HepG2 (cell line): ENCODE data around the gene MDH1. TPM values are rescaled to one million over a fixed set of nuclear protein-coding genes. Genes with fewer than 3 reads are reported as not detected.
A peak's percentile ranks its signal among the peaks of the same experiment; 100 is the strongest.

ENCODE experiments used
- CBFB ChIP-seq: sonication (generic); formaldehyde crosslinking; IDR thresholded peaks from 2 replicates; pipeline ENCODE4 v1.4.0; 2020; ENCODE audit warnings: missing genetic modification reagents
- EEA1 ChIP-seq: sonication (generic); formaldehyde crosslinking; IDR thresholded peaks from 2 replicates; pipeline ENCODE4 v1.5.1; 2020; ENCODE audit warnings: mild to moderate bottlenecking, missing genetic modification reagents, borderline replicate concordance
- HNF1B ChIP-seq: sonication (generic); formaldehyde crosslinking; IDR thresholded peaks from 2 replicates; pipeline ENCODE4 v1.5.1; 2020; ENCODE audit warnings: mild to moderate bottlenecking, moderate library complexity, missing genetic modification reagents
- JUN ChIP-seq: sonication (generic); formaldehyde crosslinking; IDR thresholded peaks from 2 replicates; pipeline ENCODE4 v1.4.0; 2020; ENCODE audit warnings: mild to moderate bottlenecking, missing genetic modification reagents
- MED13 ChIP-seq: sonication (generic); formaldehyde crosslinking; IDR thresholded peaks from 2 replicates; pipeline ENCODE4 v1.5.0; 2020; ENCODE audit warnings: missing genetic modification reagents
- MIXL1 ChIP-seq: IDR thresholded peaks from 2 replicates; pipeline ENCODE4 v1.6.1; 2016
- MLLT10 ChIP-seq: sonication (generic); formaldehyde crosslinking; IDR thresholded peaks from 2 replicates; pipeline ENCODE4 v1.4.0; 2020; ENCODE audit warnings: missing genetic modification reagents
- MTA1 ChIP-seq: sonication (generic); formaldehyde crosslinking; IDR thresholded peaks from 2 replicates; pipeline ENCODE4 v1.4.0; 2020; ENCODE audit warnings: missing genetic modification reagents, mild to moderate bottlenecking, borderline replicate concordance
- NBN ChIP-seq: fragments of 450-650 bp; conservative IDR thresholded peaks from 2 replicates; pipeline ENCODE4 v1.6.1; 2017
- NR2F1 ChIP-seq, 2 experiments: fragments of 450-650 bp in 1 of 2; formaldehyde crosslinking in 1 of 2; IDR thresholded peaks; 2 replicates each; pipeline versions ENCODE4 v1.5.0 to v1.6.1; 2016 to 2020; ENCODE audit warnings: mild to moderate bottlenecking in 1 of 2, missing compliant biosample characterization in 1 of 2, missing genetic modification reagents in 1 of 2, moderate library complexity in 1 of 2
- POLR2AphosphoS2 ChIP-seq: IDR thresholded peaks from 2 replicates; pipeline ENCODE4 v1.6.1; 2011; ENCODE audit warnings: low read depth, low read length, improper control_type of control experiment
- PRPF4 ChIP-seq: fragments of 200-400 bp; formaldehyde crosslinking; IDR thresholded peaks from 2 replicates; pipeline ENCODE4 v1.6.1; 2016; ENCODE audit warnings: low read length, low read depth; ENCODE audit not compliant: poor library complexity, severe bottlenecking
- RFX5 ChIP-seq: IDR thresholded peaks from 2 replicates; pipeline ENCODE4 v1.6.1; 2011; ENCODE audit warnings: low read depth, low read length, improper control_type of control experiment
- SKIL ChIP-seq: sonication (generic); formaldehyde crosslinking; IDR thresholded peaks from 2 replicates; pipeline ENCODE4 v1.8.0; 2022; ENCODE audit warnings: missing genetic modification reagents, mild to moderate bottlenecking, moderate library complexity, borderline replicate concordance
- SMAD3 ChIP-seq: sonication (generic); formaldehyde crosslinking; IDR thresholded peaks from 2 replicates; pipeline ENCODE4 v1.4.0; 2020; ENCODE audit warnings: missing genetic modification reagents
- SSRP1 ChIP-seq: IDR thresholded peaks from 2 replicates; pipeline ENCODE4 v1.6.1; 2016; ENCODE audit warnings: control low read depth
- SUZ12 ChIP-seq: fragments of 150-350 bp; IDR thresholded peaks from 2 replicates; pipeline ENCODE4 v1.6.1; 2014; ENCODE audit warnings: low read depth, low read length
- YY1 ChIP-seq: IDR thresholded peaks from 2 replicates; pipeline ENCODE4 v1.6.1; 2011; ENCODE audit warnings: low read length, low read depth, moderate library complexity, mild to moderate bottlenecking; ENCODE audit not compliant: insufficient read depth, insufficient replicate concordance
- ZBTB44 ChIP-seq: sonication (generic); formaldehyde crosslinking; IDR thresholded peaks from 2 replicates; pipeline ENCODE4 v1.4.0; 2020; ENCODE audit warnings: missing genetic modification reagents
- ZBTB7A ChIP-seq: sonication (generic); formaldehyde crosslinking; IDR thresholded peaks from 2 replicates; pipeline ENCODE4 v1.8.0; 2022; ENCODE audit warnings: mild to moderate bottlenecking, missing genetic modification reagents
- ZBTB7B ChIP-seq: sonication (generic); formaldehyde crosslinking; IDR thresholded peaks from 2 replicates; pipeline ENCODE4 v1.4.0; 2020; ENCODE audit warnings: missing genetic modification reagents
- ZFP37 ChIP-seq: sonication (generic); formaldehyde crosslinking; IDR thresholded peaks from 2 replicates; pipeline ENCODE4 v1.4.0; 2020; ENCODE audit warnings: missing genetic modification reagents, borderline replicate concordance
- ZFX ChIP-seq: sonication (generic); formaldehyde crosslinking; IDR thresholded peaks from 2 replicates; pipeline ENCODE4 v1.4.0; 2020; ENCODE audit warnings: mild to moderate bottlenecking, low read depth, missing genetic modification reagents, moderate library complexity
- ZNF101 ChIP-seq: sonication (generic); formaldehyde crosslinking; IDR thresholded peaks from 2 replicates; pipeline ENCODE4 v1.4.0; 2020; ENCODE audit warnings: mild to moderate bottlenecking, low read depth, missing genetic modification reagents, borderline replicate concordance
- ZNF274 ChIP-seq: sonication (generic); formaldehyde crosslinking; IDR thresholded peaks from 2 replicates; pipeline ENCODE4 v1.5.1; 2020; ENCODE audit warnings: mild to moderate bottlenecking, missing genetic modification reagents
- ZNF33A ChIP-seq: sonication (generic); formaldehyde crosslinking; IDR thresholded peaks from 2 replicates; pipeline ENCODE4 v1.5.1; 2020; ENCODE audit warnings: missing genetic modification reagents, mild to moderate bottlenecking, moderate library complexity, borderline replicate concordance
- polyA plus RNA-seq, 8 experiments: library from polyadenylated mRNA; depleted of rRNA in 3 of 8; stranded (reverse) in 7 of 8; unstranded in 1 of 8; fragments of >200 nt; fragmentation: Illumina TruSeq in 4 of 8; extraction: Trizol in 4 of 8; gene quantifications; 2 replicates each; pipeline versions ENCODE4 v1.2.1 to v1.2.3, GENCODE V29; 2011 to 2016; ENCODE audit warnings: low read depth in 4 of 8, missing spikeins in 1 of 8, mixed read lengths in 1 of 8; ENCODE audit not compliant: insufficient read depth in 1 of 8
- total RNA-seq, 5 experiments: library from RNA; depleted of rRNA; stranded (reverse); fragments of >200 nt; fragmentation: Illumina TruSeq; extraction: Trizol; gene quantifications; 2 replicates each; pipeline ENCODE4 v1.2.3, GENCODE V29; 2016; ENCODE audit warnings: low read depth in 1 of 5

The MDH1 gene
- total and polyA plus RNA-seq, 2 of the 13 experiments (the other 11 are each of a cell fraction or from before 2014, with no cell fraction given) = 293 to 415 TPM

GRCh38 chr2:63588385-63589147 is at the start of gene MDH1, which contains the start of gene WDPCP (continued):
- TF ChIP-seq HNF1B (CRISPR knock-in tag) (peak; percentile 77; the same call in 1 of the 2 replicates), JUN (0 out of 2 replicates have a peak, but pooled peaks have one; percentile 10), RFX5 (no peak), MLLT10 (no peak), ZFP37 (CRISPR knock-in tag) (no peak), NR2F1 (CRISPR knock-in tag; IDR thresholded peaks at IDR 0.05) (peak; percentile 10 to 77; a peak in 2 of 4 replicates), MED13 (CRISPR knock-in tag) (0 out of 2 replicates have a peak, but pooled peaks have one; percentile 15), ZNF33A (CRISPR knock-in tag) (peak; percentile 71; the same call in 1 of the 2 replicates), ZBTB7B (peak; percentile 3; the same call in 1 of the 2 replicates), ZBTB44 (CRISPR knock-in tag) (peak; percentile 76; the same call in 1 of the 2 replicates), CBFB (CRISPR knock-in tag) (peak; percentile 92; the same call in 1 of the 2 replicates), ZNF101 (no peak), SKIL (CRISPR knock-in tag) (peak; percentile 53; the same call in 1 of the 2 replicates), ZFX (CRISPR knock-in tag) (peak; percentile 72), SSRP1 (CRISPR knock-in tag) (0 out of 2 replicates have a peak, but pooled peaks have one; percentile 59), SUZ12 (peak; percentile 98), YY1 (peak; percentile 74), NBN (no peak), MIXL1 (CRISPR knock-in tag) (peak; percentile 83; the same call in 1 of the 2 replicates), POLR2AphosphoS2 (no peak), MTA1 (CRISPR knock-in tag) (no peak; the same call in 1 of the 2 replicates), ZNF274 (CRISPR knock-in tag) (0 out of 2 replicates have a peak, but pooled peaks have one; percentile 57), SMAD3 (CRISPR knock-in tag) (peak; percentile 94), PRPF4 (no peak), EEA1 (CRISPR knock-in tag) (no peak), ZBTB7A (no peak)
